Measurements from ENCODE around the gene NDRG3. TPM values are rescaled to one million over a fixed set of nuclear protein-coding genes. Genes with fewer than 3 reads are reported as not detected.
"Not testable (repeated sequence)": the region's sequence is repeated elsewhere in the genome, so short reads cannot be mapped to it uniquely, and the experiment has no call there.

The NDRG3 gene
- total and polyA plus RNA-seq, 2 donors (not counting 3 experiments of a cell fraction or from before 2014, with no cell fraction given) = 25.7 to 27.7 TPM

GRCh38 chr20:36611625-36612024, 134.3 kb downstream of the NDRG3 start:
- FAIRE-seq (no peak), DNase-seq (ENCODE audit: low read depth, low spot score) (no peak)
- Histone ChIP-seq H3K27ac (ENCODE audit: insufficient read depth, low read depth, low read length) (no peak overlapping the region), H3K9me3 (replicated peaks; ENCODE audit: control insufficient read depth, insufficient read depth, low read length) (no peaks in the 10 kb centered on the region), H3K9ac (replicated peaks; ENCODE audit: extremely low read depth, insufficient read depth, low read length) (no peak overlapping the region), H4K20me1 (replicated peaks; ENCODE audit: control insufficient read depth, extremely low read depth, insufficient read depth, low read length) (no peaks in the 10 kb centered on the region), H3K4me2 (ENCODE audit: insufficient read depth, low read length) (no peak overlapping the region), H3K36me3 (ENCODE audit: control insufficient read depth in 2 of 2, extremely low read depth in 1 of 2, insufficient read depth in 2 of 2, low read length in 2 of 2) (peaks cover 16 to 40% of the 10 kb centered on the region in 2 experiments), H3K4me1 (ENCODE audit: control insufficient read depth, extremely low read depth, insufficient read depth, low read length) (peaks cover 13% of the 10 kb centered on the region), H3K79me2 (ENCODE audit: control insufficient read depth, insufficient read depth, low read length) (peaks cover 18% of the 10 kb centered on the region), H3K9me1 (replicated peaks; ENCODE audit: control insufficient read depth, extremely low read depth, insufficient read depth, low read length) (no peaks in the 10 kb centered on the region), H2AFZ (ENCODE audit: low read depth, low read length) (no peak overlapping the region), H3K27me3 (ENCODE audit: control insufficient read depth in 2 of 2, insufficient read depth in 2 of 2, low read length in 2 of 2) (no peaks in the 10 kb centered on the region), H3K4me3 (replicated peaks in 1 of 3; ENCODE audit: insufficient read depth in 1 of 3, low read depth in 1 of 3, low read length in 3 of 3) (no peak overlapping the region)
- TF ChIP-seq CTCF (IDR thresholded peaks at IDR 0.05; ENCODE audit: extremely low read depth in 1 of 2, insufficient read depth in 1 of 2, low read depth in 1 of 2, low read length in 2 of 2) (no peak), POLR2AphosphoS5 (IDR thresholded peaks at IDR 0.05; ENCODE audit: insufficient read depth, low read depth, low read length) (no peak), JUN (IDR thresholded peaks at IDR 0.05; ENCODE audit: borderline replicate concordance, insufficient read depth, insufficient read length, low read depth) (no peak), GATA2 (IDR thresholded peaks at IDR 0.05; ENCODE audit: insufficient read depth, insufficient read length, low read depth, low read length) (no peak), MAX (IDR thresholded peaks at IDR 0.05; ENCODE audit: insufficient read depth, insufficient read length) (no peak), EZH2 (IDR thresholded peaks at IDR 0.05; ENCODE audit: borderline replicate concordance, low read depth, low read length, severe bottlenecking) (no peak), MYC (IDR thresholded peaks at IDR 0.05; ENCODE audit: low read depth, low read length) (no peak), FOS (IDR thresholded peaks at IDR 0.05; ENCODE audit: borderline replicate concordance, insufficient read depth, low read length) (no peak), POLR2A (IDR thresholded peaks at IDR 0.05; ENCODE audit: low read depth, low read length) (no peak)
- BruUV-seq (replicated peaks) = no TSS peak
- dilution Hi-C loops (cut with MboI; ENCODE audit: extremely low pct_ligation_motif_present, low sequenced_read_pairs) (no loop called here), intact Hi-C loops (cut with micrococcal nuclease) (loop anchor here (1.0 to 2.0 kb wide), 3 partner anchors 143 to 276 kb away; a partner anchor contains a TSS)
- ChIA-PET CTCF (interaction anchor here (0.6 to 4.6 kb wide), 8 partner anchors 11 to 308 kb away, joined by 3 to 42 read pairs (median 4); partner anchors contain the start of gene DSN1), POLR2A (no interaction called here)

DNA sequence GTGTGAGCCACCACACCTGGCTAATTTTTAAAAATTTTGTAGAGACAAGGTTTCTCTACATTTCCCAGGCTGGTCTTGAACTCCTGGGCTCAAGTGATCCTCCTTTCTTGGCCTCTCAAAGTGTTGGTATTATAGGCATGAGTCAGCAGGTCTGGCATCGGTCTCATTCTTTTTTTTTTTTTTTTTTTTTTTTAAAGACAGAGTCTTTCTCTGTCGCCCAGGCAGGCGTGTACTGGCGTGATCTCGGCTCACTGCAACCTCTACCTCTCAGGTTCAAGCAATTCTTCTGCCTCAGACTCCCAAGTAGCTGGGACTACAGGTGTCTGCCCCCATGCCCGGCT, 137.5 kb downstream of the NDRG3 start:
- H3K9me3 ChIP-seq (replicated peaks; ENCODE audit: control insufficient read depth, insufficient read depth, low read length); BruUV-seq (replicated peaks); FAIRE-seq; CTCF ChIA-PET; H3K4me2 ChIP-seq (ENCODE audit: insufficient read depth, low read length); H3K9me1 ChIP-seq (replicated peaks; ENCODE audit: control insufficient read depth, extremely low read depth, insufficient read depth, low read length); POLR2A ChIA-PET; H4K20me1 ChIP-seq (replicated peaks; ENCODE audit: control insufficient read depth, extremely low read depth, insufficient read depth, low read length); H3K9ac ChIP-seq (replicated peaks; ENCODE audit: extremely low read depth, insufficient read depth, low read length); H3K27ac ChIP-seq (ENCODE audit: insufficient read depth, low read depth, low read length); dilution Hi-C loops (cut with MboI; ENCODE audit: extremely low pct_ligation_motif_present, low sequenced_read_pairs); H2AFZ ChIP-seq (ENCODE audit: low read depth, low read length); H3K27me3 ChIP-seq (ENCODE audit: control insufficient read depth in 2 of 2, insufficient read depth in 2 of 2, low read length in 2 of 2); DNase-seq (ENCODE audit: low read depth, low spot score); H3K4me3 ChIP-seq (replicated peaks in 1 of 3; ENCODE audit: insufficient read depth in 1 of 3, low read depth in 1 of 3, low read length in 3 of 3): not testable (repeated sequence)
- H3K79me2 ChIP-seq (ENCODE audit: control insufficient read depth, insufficient read depth, low read length) = peaks cover 28% of the 10 kb centered on the region
- H3K36me3 ChIP-seq (ENCODE audit: control insufficient read depth in 2 of 2, extremely low read depth in 1 of 2, insufficient read depth in 2 of 2, low read length in 2 of 2) = peaks cover 14 to 30% of the 10 kb centered on the region in 2 experiments
- H3K4me1 ChIP-seq (ENCODE audit: control insufficient read depth, extremely low read depth, insufficient read depth, low read length) = peaks cover 19% of the 10 kb centered on the region
- intact Hi-C loops (cut with micrococcal nuclease) = loop anchor here (5.0 kb wide), 1 partner anchor 146 kb away; no protein-coding TSS in a partner anchor
